GM19240 (cell line): ENCODE data around the gene CARD11.
"Not testable (repeated sequence)": the region's sequence is repeated elsewhere in the genome, so short reads cannot be mapped to it uniquely, and the experiment has no call there.

Source experiments
- DNase-seq: peaks from one replicate; pipeline ENCODE4 v3.0.0; 2011; ENCODE audit warnings: low spot score; ENCODE audit not compliant: insufficient read length

Gene CARD11

GRCh38 chr7:2965745-2966270 is 77.9 kb downstream of the CARD11 start:
- no peak for DNase-seq

DNA sequence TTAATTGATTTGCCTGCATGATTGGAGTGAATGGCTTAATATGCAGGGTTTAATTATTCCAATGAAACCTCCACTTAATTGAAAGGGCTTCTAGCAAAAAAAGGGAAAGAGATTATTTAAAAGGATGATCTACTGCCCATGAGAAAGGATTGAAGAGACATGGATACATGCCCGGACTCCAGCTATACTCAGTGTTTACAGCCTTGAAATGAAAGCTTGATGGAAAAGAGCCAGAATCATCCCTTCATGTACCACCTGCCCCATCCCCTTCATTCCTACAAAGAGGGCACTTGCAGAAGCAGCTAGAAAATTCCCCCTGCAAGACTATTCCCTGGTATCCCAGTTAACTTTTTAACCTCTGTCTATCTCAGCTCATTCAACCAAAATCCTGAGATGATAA is 78.4 kb downstream of the CARD11 start:
- no peak for DNase-seq

DNA sequence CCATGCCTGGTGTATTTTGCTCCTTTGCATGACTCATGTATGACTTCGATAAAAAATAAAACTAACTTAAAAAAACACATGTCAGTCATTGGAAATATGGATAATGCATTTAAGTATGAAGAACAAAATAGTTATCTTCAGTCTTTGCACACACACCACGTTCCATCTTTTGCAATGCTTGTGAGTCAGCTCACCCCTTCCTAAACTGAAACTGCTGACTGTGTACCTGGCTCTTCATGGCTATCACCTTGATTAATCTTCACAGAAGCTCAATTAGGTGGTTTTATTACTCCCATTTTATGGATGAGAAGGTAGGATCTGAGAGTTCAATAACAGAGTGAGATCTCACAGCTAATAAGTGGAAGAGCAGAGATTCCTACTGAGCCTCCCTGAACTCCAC is 79.5 kb downstream of the CARD11 start:
- DNase-seq = no peak

- DNase-seq = no peak
These were observed 80.8 kb downstream of the CARD11 start for GRCh38 chr7:2962865-2963264.

DNA sequence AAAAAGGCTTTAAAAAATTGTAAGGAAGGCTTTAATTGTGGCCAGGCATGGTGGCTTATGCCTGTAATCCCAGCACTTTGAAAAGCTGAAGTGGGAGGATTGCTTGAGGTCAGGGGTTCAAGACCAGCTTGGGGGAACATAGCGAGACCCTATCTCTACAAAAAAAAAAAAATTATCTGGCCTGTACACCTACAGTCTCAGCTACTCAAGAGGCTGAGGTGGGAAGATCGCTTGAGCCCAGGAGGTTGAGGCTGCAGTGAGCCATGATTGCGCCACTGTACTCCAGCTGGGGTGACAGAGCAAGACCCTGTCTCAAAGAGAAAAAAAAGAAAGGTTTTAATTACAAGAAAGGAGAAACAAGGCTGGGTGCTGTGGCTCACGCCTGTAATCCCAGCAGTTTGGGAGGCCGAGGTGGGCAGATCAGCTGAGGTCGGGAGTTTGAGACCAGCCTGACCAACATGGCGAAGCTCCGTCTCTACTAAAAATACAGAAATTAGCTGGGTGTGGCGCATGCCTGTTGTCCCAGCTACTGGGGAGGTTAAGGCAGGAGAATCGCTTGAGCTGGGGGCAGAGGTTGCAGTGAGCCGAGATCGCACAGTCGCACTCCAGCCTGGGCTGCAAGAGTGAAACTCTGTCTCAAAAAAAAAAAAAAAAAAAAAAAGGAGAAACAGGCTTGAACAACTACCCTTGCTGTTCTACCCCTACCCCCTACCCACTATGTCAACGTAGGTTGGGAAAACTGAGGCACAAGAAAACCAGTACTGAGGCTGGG is 83.7 kb downstream of the CARD11 start:
- DNase-seq = no peak

DNA sequence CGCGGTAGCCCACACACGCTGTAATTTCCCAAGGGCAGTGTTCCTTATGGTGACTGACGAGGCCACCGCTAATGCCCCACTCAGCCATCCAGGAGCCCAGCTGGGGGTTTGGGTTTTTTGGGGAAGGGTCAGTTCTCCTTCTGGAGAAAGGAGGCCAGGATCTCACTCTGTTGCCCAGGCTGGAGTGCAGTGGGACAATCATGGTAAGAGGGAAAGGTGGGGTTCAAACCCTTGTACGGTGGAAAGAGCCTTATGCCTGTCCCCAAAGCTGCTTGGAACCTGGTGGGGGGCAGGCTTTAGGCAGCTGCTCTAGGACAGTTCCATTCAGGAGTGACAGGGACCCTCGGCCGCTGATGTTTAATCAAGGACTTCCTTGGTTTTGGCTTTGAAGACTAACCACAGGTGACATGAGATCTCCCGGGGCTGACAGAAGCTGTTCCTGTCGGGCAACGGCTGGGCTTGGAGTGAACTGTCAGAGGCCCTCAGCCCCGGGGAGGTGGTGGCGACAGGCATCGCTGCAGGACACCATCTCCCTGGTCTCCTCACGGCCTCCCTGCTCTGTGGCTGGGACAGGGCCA is 84.5 kb downstream of the CARD11 start:
- no peak for DNase-seq

DNA sequence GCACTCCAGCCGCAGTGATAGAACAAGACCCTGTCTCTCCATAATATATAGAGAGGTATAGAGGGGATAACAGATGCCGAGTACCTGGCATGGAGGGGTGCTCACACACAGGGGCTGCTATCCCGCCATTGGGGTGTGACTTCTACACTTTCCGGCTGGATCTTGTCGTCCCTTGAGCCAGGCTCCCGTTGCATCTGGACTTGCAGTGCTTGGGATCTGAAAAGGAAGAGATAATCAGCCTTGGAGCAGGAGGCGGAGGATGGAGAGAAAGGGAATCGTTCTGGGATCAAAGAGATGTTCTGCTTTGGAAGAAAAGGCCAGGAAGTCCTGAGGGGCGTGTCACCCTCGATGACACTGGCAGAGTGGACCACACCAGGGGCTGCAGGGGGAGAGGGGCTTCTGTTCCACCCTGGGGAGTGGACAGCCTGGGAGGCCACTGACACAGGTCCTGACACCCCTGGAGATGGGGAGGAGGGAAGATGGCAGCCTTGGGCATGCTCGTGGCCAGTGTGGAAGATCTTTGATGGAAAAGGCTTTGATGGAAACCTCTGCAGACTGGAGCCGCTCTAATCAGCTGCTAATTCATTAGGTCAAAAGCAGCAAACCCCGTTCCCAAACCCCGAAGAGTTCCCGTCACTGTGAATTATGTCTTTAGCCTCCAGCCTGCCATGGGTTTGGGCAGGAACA is 85.1 kb downstream of the CARD11 start:
- DNase-seq = no peak

GRCh38 chr7:2957369-2957727 is 86.3 kb downstream of the CARD11 start:
- DNase-seq = not testable (repeated sequence)

DNA sequence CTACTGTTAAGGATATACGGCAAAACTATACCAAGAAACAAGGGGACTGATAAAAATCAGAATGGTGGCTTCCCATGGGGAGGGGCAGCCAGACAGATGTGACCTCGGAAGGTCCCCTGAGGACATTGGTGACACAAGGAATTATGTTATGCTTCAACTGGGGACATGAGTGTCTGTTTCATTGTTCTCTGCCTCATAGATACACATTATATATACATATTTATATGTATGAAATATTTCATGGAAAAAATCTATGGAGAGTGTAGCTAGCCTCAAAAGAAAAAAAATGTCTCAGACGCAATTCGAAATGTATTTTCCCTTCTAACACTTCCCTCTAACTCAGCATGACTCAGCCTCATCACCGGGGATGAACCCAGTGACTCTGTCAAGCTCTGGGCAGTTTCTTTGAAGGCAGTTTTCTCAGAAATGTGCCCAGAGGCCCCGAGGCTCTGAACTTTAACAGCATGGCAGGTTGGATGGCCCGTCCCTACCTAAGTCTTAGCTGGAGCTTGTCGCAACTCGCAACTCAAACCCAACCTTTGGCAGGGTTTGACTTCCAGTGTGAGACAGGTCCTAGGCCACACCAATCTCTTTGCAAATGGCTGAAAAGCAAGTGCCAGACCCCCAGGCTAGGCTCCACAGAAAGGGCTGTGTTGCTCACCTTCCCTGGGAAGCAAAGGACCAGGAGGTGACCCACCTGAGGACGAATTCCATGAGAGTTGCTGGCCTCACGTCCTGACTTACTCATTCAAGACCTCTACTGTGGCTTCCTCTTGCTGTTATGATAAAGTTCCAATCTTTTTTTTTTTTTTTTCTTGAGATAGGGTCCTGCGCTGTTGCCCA is 86.9 kb downstream of the CARD11 start:
- no peak for DNase-seq

DNA sequence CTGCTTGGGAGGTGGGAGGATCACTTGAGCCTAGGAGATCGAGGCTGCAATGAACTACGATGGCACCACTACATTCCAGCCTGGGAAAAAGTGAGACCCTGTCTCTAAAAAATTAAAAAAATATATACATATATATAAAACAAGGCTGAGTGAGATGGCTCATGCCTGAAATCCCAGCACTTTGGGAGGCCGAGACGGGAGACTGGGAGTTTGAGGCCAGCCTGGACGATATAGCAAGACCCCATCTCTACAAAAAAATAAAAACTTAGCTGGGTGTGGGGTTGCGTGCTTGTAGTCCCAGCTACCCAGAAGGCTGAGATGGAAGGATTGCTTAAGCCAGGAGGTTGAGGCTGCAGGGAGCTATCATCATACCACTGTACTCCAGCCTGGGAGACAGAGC is 87.6 kb downstream of the CARD11 start:
- DNase-seq = no peak

DNA sequence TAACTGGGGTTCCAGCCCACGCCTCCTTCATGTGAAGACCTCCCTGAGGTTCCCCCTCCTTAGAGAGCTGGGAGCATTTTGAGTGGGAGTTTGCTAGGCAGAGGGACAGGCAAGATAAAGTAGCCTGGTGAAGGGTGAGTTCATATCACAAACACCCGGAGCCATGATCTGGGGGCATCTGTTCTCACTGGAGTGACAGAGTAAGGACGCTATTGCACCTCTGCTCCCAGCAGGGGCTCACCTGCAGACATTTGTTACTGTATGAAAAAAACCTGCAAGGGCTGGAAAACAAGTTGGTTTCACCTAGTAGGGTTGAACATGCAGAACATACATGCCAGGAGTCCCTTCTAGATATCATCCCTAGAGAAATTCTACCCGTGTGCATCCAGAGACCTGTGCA is 88.4 kb downstream of the CARD11 start:
- no peak for DNase-seq

DNA sequence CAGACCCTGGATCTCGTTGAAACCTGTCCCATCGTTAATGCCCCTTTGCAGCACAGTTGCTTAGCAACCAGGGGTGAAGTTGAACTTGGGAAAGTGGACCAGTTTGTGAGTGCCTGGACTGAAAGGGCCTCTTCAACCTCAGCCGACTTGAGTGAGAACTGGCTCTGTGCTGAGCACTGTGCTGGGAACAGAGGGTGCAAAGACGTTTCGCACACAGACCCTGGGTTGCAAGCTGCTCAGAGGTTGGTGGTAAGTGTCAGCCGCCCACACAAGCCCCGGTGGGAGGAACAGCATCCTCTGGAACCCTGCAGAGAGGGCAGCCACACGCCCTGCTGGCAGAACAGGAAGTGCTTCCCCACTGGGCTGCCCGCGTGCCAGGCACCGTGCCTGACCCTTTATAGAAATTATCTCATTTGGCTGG is 89.2 kb downstream of the CARD11 start:
- no peak for DNase-seq

DNA sequence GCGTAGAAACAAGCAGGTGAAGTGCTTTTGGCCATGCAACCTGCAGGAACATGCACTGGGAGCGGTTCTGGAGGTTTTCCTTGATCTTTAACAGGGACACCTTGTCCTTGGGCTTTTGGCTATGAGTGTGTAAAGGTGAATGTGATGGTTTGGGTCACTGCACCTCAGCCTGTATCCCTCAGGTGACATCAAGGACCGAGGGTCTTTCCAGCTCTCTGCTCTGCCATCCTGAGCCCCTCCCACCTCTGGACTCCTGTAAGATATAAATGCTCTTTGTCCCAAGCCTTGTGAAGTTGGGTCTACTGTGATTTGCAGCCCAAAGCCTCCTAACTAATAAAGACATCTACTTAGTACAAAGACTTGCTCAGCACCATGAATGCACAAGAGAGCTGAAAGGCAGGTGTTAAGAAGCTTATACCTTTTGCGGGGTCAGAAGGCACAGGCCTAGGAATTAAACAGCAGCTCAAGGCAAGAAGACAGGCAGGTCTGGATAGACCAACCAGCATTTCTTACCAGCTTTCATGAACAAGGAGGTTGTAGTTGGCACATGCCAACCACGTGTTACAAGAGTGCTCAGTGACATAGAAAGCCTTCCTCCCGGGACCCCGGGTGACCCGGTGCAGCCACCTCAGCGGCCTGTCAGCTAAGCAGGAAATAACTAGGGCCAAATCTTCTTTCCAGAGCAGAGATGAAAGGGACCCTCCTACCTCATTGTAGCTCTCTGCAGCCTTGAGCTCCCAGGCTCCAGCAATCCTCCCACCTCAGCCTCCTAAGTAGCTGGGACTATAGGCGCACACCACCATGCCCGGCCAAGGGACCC is 89.9 kb downstream of the CARD11 start:
- DNase-seq = no peak

DNA sequence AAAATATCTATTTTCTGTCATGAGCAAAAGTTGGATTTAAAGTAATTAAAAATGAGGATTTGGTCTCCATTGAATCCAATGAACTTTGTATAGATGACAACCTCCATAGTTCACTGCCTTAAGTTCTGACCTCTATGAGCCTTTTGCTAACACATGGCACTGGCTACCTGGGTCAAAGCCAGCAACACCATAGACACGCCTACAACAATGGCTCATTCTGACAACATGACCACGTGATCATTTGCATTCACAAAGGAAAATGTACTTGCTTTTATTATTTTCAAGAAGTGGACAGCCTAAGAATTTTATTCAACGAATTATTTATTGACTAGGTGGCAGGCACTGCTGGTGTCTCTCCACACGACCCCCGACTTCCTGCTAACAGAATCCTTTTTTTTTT is 90.6 kb downstream of the CARD11 start:
- no peak for DNase-seq

DNA sequence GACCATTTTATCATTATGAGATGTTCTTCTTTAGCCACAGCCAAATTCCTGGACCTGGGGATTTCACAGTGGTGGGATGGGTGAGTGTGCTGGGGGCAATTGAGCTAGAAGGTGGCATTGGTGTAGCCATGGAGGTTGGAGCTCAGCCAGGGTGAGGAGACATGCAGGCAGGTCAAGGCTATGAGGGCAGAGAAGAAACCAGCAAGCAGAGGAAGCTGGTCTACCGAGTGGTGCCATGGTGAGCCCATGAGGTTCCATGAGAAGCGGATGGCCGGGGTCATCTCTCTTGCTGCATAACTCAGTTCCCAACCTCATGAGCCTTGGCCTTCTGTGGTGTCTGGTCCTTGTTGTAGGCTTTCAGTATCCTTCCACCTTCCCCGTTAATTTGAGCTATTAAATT is 91.4 kb downstream of the CARD11 start:
- no peak for DNase-seq

DNA sequence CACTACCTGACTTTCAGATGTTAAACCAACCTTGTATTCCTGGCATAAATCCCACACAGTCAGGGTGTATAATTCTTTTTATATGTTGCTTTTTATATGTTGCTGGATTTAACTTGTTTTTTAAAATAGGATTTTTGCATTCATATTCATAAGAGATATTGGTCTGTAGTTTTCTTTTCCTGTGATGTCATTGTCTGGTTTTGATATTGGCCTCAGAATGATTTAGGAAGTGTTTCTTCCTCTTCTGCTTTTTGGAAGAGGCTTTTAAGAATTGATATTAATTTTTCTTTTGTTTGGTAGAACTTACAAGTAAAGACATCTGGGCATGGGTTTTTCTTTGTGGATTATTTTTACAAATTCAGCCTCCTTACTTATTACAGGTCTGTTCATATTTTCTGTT is 93.1 kb downstream of the CARD11 start:
- DNase-seq = no peak

GRCh38 chr7:2948749-2949148 is 94.9 kb downstream of the CARD11 start:
- no peak for DNase-seq

GRCh38 chr7:2947058-2947780 is 96.4 kb downstream of the CARD11 start:
- DNase-seq = no peak

DNA sequence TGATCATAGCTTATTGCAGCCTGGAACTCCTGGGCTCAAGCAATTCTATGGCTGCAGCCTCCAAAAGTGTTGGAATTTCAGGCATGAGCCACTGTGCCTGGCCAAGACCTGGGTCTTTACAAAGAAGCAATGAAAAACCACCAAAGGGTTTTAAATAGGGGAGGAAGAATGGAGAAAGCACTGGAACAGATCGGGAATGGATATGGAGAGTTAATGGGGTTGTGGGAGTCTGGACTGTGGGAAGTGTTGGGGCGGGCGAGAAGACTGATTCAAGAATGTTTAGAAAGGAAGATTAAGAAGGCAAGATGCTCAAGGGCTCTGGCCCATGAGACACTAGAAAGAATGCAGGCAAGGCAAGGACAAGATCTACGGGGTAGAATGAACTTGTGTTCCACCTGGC is 98.5 kb downstream of the CARD11 start:
- no peak for DNase-seq

- no peak for DNase-seq
These were observed 98.9 kb downstream of the CARD11 start for GRCh38 chr7:2944739-2945138.
